ENCODE data around the gene CYTH1.
"Not testable (repeated sequence)": the region's sequence is repeated elsewhere in the genome, so short reads cannot be mapped to it uniquely, and the experiment has no call there.

Gene CYTH1

DNA sequence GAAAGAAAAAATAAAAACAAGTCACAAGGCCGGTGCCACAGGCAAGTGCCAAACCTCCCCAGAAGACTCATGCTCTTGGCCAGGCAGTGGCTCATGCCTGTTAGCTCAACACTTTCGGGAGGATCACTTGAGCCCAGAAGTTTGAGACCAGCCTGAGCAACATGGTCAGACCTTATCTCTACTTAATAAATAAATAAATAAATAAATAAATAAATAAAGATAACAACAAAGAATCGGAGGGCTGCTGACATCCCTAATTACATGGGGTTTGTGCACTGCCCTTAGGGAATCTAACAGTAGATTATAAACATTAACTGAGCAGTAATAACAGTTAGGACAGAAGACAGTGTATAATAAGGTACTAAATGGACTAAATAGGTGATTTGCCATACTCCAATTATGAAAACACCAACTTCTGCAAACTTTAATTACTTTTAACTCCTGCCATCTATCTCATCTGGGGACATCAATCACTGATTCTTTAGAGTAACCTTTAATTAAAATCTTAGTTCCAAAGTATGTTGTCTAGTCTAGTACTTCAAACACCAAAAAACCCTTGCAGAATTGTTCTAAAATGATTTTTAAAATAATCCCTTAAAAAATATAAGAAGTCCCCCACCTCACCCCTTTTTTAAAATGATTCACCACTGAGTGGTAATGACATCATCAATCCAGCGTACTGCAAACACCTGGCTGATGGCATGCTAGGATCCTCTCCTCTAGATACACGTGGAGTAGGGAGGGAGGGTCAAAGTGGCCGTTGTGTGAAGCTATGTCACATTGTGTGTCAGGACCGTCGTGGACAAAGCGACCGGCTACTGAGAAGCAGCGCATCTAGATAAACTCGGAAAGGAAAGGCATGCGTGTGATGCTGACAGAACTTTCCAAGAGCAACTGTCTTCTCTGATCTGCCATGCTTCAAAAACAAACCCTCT lies 28.5 kb downstream of the CYTH1 start:
- DNase-seq = no peak

DNA sequence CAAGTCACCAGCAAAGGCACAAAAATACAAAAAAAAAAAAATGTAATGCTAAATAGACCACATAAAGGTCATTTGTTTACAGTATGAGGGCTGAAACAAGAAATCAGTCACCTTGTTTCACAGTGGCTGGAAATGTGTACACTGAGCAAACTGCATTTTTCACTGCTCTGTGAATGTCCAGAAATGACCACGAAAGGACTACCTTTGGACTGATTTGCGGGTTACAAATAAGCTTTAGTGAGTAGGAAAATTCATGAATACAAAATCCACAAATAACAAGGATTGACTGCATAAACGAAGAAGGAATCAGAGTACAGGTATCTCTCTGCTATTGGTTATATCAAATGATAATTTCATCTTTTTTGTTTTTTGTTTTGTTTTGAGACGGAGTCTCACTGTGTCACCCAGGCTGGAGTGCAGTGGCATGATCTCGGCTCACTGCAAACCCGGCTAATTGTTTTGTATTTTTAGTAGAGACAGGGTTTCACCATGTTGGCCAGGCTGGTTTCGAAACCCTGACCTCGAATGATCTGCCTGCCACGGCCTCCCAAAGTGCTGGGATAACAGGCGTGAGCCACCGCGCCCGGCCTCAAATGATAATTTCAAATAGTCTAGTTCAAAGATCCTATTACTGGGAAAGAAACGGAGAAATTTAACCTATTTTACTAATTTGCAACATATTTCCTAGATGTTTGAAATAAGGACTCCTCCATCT lies 30.5 kb downstream of the CYTH1 start:
- DNase-seq = no peak

DNA sequence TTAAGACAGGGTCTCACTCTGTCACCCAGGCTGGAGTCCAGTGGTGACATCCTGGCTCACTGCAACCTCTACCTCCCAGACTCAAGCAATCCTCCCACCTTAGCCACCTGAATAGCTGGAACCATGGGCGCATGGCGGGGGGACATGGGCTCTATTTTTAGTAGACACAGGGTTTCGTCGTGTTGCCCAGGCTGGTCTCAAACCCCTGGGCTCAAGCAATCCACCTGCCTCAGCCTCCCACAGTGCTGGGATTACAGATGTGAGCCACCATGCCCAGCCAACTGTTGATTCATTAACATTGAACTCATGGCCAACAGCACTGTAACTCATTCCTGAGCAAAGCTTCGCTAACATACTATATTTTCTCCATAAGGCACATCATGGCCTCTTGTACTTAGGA lies 31.1 kb downstream of the CYTH1 start:
- not testable (repeated sequence) for DNase-seq

DNA sequence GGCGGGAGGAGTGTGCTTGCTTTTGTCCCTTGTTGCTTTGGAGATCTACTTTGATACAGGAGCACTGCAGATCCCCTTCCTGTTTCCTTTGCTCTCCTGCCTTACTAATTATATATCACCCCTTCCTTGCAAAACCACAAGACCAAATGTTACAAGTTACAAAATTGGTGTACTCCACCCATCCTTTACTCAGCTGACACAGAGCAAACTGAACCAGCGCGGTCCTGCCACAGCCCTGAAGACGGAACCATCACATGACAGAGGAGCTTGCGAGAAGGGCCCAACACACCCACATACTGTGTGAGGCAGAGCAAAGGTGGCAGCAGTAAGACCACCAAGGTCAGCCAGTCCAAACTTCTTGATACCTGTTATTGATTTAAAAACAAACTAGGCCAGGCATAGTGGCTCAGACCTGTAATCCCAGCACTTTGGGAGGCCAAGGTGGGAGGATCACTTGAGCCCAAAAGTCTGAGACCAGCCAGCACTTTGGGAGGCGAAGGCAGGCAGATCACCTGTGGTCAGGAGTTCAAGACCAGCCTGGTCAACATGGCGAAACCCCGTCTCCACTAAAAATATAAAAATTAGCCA lies 33.2 kb downstream of the CYTH1 start:
- no peak for DNase-seq

DNA sequence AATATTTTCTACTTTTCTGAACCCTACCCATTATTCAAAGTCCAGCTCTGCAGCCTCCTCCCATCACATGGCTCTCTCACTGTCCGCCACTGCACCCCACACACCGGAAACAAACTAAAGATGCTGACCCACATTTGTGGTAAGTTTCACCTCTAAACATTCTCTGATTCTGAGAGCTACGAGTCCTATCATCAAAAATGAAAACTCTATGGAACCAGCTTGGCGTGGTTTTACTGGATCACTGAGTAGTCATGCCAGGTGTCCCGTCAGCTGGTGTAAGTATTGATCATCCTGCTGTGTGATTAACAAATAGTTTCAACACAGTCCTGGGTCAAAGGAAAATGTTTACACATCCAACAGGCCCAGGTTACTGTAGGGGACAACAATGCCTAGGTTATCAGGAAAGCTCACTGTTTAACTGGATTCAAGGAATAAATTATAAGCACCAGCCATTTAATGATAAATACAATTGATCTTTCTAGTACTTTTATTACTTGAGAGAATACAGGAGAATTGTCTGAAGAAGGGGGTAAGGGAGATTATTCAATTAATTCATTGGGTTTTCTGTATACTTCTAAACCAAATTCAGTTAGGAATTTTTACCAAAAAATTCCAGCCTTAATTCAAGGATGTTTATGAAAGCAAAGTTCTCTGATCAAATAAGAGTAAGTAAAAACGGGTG lies 33.9 kb downstream of the CYTH1 start:
- DNase-seq = no peak

DNA sequence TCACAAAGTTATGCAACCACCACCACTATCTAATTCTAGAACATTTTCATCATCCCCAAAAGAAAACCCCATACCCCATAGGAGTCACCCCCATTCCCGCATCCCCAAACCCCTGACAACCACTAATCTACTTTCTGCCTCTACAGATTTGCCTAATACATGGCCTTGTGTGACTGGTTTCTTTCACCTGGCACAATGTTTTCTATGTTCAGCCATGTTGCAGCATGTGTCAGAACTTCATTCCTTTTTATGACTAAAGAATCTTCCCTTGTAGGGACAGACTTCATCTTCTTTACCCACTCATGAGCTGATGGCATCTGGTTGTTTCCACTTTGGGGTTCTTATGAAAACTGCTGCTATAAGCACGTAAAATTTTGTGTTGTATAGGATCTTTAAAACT lies 34.6 kb downstream of the CYTH1 start:
- no peak for DNase-seq

- DNase-seq = no peak
Observed at GRCh38 chr17:78746949-78747269, 35.2 kb downstream of the CYTH1 start.

DNA sequence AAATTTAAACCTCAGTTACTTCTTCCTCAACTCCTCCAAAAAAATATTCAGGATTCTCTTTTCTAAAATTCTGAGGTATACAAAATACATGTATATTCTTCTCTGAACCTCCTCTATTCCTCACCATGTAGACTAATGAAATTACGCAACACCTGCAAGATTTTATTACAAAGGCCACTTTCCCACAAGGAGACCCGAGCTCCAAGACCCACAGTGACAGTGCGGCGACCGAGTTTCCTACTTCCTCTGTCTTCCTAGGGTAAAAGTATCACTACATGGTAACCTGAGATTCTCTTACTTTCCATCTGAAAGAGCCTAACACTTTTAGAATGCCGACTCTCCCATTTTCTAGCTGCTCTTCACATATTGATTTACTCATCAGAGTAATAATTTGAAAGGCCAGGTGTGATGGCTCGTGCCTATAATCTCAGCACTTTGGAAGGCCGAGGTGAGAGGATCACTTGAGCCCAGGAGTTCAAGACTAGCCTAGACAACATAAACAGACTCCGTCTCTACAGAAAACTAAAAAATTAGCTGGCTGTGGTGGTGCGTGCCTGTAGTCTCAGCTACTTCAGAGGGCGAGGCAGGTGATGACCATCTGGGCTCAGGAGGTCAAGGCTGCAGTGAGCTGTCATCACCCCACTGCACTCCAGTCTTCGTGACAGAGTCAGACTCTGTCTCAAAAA lies 35.7 kb downstream of the CYTH1 start:
- DNase-seq = no peak

DNA sequence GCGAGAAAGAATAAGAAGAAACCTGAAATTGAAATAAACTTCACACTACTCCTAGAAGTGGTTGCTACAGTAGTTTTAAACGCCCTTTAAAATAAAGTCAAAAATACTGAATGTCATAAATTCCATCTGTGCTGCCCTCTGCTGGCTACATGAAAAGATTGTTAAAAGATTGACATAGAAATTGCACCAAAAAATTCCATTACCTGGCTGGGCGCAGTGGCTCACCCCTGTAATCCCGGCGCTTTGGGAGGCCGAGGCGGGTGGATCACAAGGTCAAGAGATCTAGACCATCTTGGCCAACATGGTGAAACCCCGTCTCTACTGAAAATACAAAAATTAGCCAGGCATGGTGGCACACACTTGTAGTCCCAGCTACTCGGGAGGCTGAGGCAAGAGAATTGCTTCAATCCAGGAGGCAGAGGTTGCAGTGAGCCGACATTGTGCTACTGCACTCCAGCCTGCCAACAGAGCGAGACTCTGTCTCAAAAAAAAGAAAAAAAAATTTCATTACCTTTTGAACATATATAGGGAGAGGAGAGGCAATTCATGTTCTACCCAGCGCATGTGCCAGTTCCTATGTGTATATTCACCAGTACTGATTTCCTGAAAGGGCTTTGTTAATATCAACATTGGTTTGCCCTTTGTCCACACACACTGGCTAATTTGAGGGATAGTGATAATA lies 36.5 kb downstream of the CYTH1 start:
- no peak for DNase-seq

DNA sequence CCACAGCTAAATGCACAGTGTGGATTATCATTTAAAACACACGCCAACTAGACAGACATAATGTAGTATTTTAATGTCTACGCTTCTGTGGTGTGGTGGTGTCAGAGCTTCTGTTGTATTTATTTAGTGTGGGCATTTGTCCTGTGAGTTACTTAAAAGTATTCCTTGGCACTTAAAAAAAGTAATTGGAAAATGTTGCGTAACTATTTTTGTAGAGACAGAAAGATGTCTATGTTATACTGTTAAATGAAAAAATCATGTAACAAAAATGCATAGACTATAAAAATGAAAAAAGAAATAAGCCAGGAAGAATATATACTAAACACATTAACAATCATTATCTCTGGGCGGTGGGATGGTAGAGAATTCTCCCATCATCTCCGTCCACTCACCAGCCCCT lies 39.2 kb downstream of the CYTH1 start:
- no peak for DNase-seq

- no peak for DNase-seq
Observed at GRCh38 chr17:78741644-78742284, 40.3 kb downstream of the CYTH1 start.

DNA sequence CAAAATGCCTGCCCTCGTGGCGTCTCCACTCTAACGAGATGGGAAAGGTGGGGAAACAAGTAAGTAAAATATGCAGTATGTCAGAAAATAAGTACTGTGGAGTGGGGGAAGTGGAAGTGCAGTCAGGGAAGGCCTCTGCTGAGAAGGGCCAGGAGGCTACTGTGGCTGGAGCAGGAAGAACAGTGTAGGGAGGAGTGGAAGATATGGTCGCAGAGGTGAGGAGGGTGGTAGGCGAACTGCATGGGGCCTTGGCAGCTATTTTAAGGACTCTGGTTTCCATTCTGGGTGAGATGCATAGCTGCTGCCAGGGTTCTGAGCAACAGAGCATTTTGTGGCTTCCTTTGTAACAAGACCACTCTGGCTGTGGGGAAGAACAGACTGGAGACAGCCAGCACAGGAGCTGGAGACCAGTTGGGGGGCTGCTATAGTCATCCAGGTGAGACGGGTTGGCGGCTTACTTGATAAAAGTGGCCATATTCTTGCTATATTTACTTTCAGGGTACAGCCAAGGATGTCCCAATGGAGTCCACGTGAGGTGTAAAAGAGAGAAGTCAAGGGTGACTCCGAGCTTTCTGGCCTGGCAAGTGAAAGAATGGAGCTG lies 42.6 kb downstream of the CYTH1 start:
- no peak for DNase-seq

DNA sequence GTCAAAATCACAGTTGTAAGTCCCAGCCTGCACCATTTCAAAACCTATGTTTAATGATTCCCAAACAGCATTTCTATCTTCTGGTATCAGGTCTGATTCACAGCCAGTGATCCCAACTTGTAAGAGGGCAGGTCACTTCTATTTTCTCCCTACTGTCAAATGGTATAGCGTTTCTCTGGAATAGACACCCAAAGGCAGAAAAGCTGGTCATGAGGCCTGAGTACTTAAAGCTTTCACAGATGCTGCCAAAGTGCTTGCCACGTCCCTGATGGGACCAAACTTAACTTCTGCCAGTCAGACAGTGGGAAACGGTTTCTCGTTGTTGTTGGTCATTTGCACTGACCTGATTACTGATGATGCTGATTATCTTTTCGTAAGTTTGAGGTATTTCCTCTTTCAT lies 43.4 kb downstream of the CYTH1 start:
- no peak for DNase-seq

- DNase-seq = no peak
Observed at GRCh38 chr17:78738278-78738677, 43.8 kb downstream of the CYTH1 start.

GRCh38 chr17:78737332-78737731 lies 44.7 kb downstream of the CYTH1 start:
- no peak for DNase-seq

DNA sequence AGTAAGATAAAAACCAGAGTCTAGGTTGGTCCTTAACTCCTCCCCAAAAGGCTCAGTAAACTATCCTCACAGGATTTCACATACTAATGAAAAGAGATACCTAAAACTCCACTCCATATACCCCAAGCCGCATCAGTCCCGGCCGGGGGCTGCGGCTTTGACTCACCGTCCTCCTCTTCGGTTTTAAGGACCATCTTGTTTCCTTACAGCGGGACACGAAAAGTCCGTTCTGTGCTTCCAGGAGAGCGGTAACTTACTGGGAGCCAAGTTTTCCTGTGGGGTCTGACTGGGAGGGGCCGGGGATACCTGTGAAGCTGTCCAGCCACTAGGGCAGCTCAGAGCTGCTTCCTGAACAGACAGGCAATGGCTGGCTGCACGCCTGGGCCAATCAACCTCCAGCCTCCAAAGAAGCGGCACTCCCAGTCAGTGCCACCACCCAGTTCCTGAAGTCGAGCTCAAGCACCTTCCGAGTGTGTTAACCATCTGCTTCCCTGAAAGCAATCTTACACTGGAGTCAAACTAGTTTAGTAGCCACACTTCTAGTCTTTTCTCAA lies 45.5 kb downstream of the CYTH1 start:
- DNase-seq = peak; percentile 65

- no peak for DNase-seq
Observed at GRCh38 chr17:78735832-78736525, 46.1 kb downstream of the CYTH1 start.

DNA sequence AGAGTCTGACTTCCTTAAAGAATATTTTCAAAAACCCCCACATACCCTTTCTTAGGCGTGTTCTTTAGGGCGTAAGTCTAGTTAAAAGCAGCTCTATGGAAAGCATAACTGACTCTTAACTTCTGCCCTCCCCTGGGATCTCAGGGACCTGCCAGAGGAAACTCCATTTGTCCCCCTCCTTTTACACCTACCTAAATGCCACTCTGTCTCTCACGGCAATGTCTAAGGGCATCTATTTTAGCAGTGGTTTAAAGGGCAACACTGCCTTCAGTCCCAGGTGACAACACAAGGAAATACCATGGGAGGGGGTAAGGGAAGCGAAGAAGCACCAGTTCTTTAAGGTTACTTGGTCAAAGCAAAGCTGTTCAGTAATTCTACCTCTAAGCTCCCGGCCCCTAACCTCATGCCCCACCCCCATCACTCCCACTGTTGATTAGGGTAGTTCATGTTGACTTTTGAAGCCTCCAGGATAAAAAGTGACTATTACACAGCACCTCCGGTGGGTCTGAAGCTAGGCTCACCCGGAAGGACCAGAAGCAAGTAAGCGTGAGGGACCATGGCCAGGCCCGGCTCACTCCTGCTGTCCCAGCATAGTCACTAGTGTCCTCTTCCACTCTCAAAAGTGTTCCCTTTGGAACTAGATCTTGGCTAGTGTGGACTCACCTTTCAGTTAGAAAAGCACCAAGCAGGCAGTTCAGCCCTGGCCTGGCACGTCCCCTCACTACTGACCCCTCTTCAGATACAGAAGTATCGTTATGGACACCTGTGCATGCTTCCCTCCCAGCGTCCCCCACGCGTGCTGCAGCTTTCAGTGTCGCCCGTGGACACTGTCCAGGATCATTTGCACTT lies 47.1 kb downstream of the CYTH1 start:
- no peak for DNase-seq

GRCh38 chr17:78732354-78732753 lies 49.7 kb downstream of the CYTH1 start:
- DNase-seq = no peak

All from DMS 273 treated with DMSO at 0.1 percent for 48 hours (cell line).